GM23338 (cell line): ENCODE results near the gene RAD51D. TPM values are rescaled to one million over a fixed set of nuclear protein-coding genes. Genes with fewer than 3 reads are reported as not detected.

Source experiments
- ATAC-seq: fragments of 200-7000 bp; cut with Tn5 transposase; 3 replicates; pipeline ENCODE4 v1.9.1; 2020
- DNase-seq: peaks from one replicate; pipeline ENCODE4 v3.0.0-alpha.2; 2015; ENCODE audit warnings: low spot score
- H2AFZ ChIP-seq: fragments of 200-600 bp; sonication (generic); 2 replicates; pipeline ENCODE4 v1.8.0; 2016; ENCODE audit warnings: antibody characterized with exemption, mild to moderate bottlenecking, moderate library complexity
- H3F3A ChIP-seq: fragments of 200-600 bp; sonication (generic); replicated peaks from 2 replicates; pipeline ENCODE4 v1.8.0; 2017; ENCODE audit warnings: antibody characterized with exemption, mixed run types, low read depth
- H3K27ac ChIP-seq: fragments of 200-600 bp; sonication (generic); 2 replicates; pipeline ENCODE4 v1.6.1; 2016; ENCODE audit warnings: low read depth
- H3K27me3 ChIP-seq: fragments of 200-600 bp; sonication (generic); 2 replicates; pipeline ENCODE4 v1.8.0; 2016; ENCODE audit warnings: mild to moderate bottlenecking, mixed run types, moderate library complexity; ENCODE audit not compliant: insufficient read depth
- H3K36me3 ChIP-seq: fragments of 200-600 bp; sonication (generic); 2 replicates; pipeline ENCODE4 v1.8.0; 2016; ENCODE audit warnings: mild to moderate bottlenecking; ENCODE audit not compliant: insufficient read depth
- H3K4me1 ChIP-seq: fragments of 200-600 bp; sonication (generic); 2 replicates; pipeline ENCODE4 v1.8.0; 2016; ENCODE audit warnings: mild to moderate bottlenecking, moderate library complexity; ENCODE audit not compliant: insufficient read depth
- H3K4me2 ChIP-seq: fragments of 200-600 bp; sonication (generic); 2 replicates; pipeline ENCODE4 v1.7.1; 2017; ENCODE audit warnings: mixed run types
- H3K4me3 ChIP-seq: fragments of 200-600 bp; sonication (generic); 2 replicates; pipeline ENCODE4 v1.6.1; 2016; ENCODE audit warnings: mixed run types
- H3K79me2 ChIP-seq: fragments of 200-600 bp; sonication (generic); replicated peaks from 2 replicates; pipeline ENCODE4 v1.8.0; 2017; ENCODE audit warnings: mild to moderate bottlenecking; ENCODE audit not compliant: insufficient read depth
- H3K9me2 ChIP-seq: fragments of 200-600 bp; sonication (generic); 2 replicates; pipeline ENCODE4 v1.8.0; 2017; ENCODE audit not compliant: insufficient read depth
- H4K20me1 ChIP-seq: fragments of 200-600 bp; sonication (generic); replicated peaks from 2 replicates; pipeline ENCODE4 v1.8.0; 2017; ENCODE audit warnings: mild to moderate bottlenecking; ENCODE audit not compliant: insufficient read depth
- H3K27ac Mint-ChIP-seq: 2 replicates; pipeline ENCODE4 v1.8.0; 2020; ENCODE audit warnings: inconsistent platforms, mild to moderate bottlenecking, moderate library complexity, mixed read lengths
- H3K27me3 Mint-ChIP-seq: 3 replicates; pipeline ENCODE4 v1.8.0; 2022; ENCODE audit warnings: low read depth, mild to moderate bottlenecking, moderate library complexity, mixed read lengths, inconsistent platforms; ENCODE audit not compliant: insufficient read depth, poor library complexity
- H3K36me3 Mint-ChIP-seq: 3 replicates; pipeline ENCODE4 v1.8.0; 2021; ENCODE audit warnings: low read depth, mild to moderate bottlenecking, inconsistent platforms, moderate library complexity, mixed read lengths
- H3K4me1 Mint-ChIP-seq: 3 replicates; pipeline ENCODE4 v1.8.0; 2020; ENCODE audit warnings: mild to moderate bottlenecking, inconsistent platforms, mixed read lengths
- H3K4me3 Mint-ChIP-seq: 3 replicates; pipeline ENCODE4 v1.8.0; 2021; ENCODE audit warnings: moderate library complexity, mild to moderate bottlenecking, inconsistent platforms, mixed read lengths
- H3K9me3 Mint-ChIP-seq: 3 replicates; pipeline ENCODE4 v1.8.0; 2020; ENCODE audit warnings: moderate library complexity, mild to moderate bottlenecking, inconsistent platforms, mixed read lengths
- CREB1 ChIP-seq: fragments of 250-450 bp; sonication (Bioruptor Pico); IDR thresholded peaks from 2 replicates; pipeline ENCODE4 v1.5.0; 2020; ENCODE audit warnings: low read depth, mild to moderate bottlenecking, moderate library complexity
- EZH2 ChIP-seq: fragments of 200-600 bp; sonication (generic); IDR thresholded peaks from one replicate; pipeline ENCODE4 v1.8.0; 2017; ENCODE audit warnings: antibody characterized with exemption, mild to moderate bottlenecking, low read depth; ENCODE audit not compliant: unreplicated experiment
- EZH2phosphoT487 ChIP-seq: fragments of 200-600 bp; sonication (generic); IDR thresholded peaks from one replicate; pipeline ENCODE4 v1.8.1; 2018; ENCODE audit warnings: antibody characterized with exemption; ENCODE audit not compliant: unreplicated experiment
- NANOG ChIP-seq: IDR thresholded peaks from 2 replicates; pipeline ENCODE4 v1.6.1; 2016; ENCODE audit warnings: antibody characterized with exemption, borderline replicate concordance
- POLR2AphosphoS5 ChIP-seq: IDR thresholded peaks from 2 replicates; pipeline ENCODE4 v1.6.1; 2016; ENCODE audit warnings: antibody characterized with exemption, low read depth
- REST ChIP-seq: IDR thresholded peaks from one replicate; pipeline ENCODE4 v1.6.1; 2018; ENCODE audit warnings: antibody characterized with exemption; ENCODE audit not compliant: unreplicated experiment
- ZNF114 ChIP-seq: fragments of 250-450 bp; sonication (Bioruptor Pico); IDR thresholded peaks from 2 replicates; pipeline ENCODE4 v1.5.0; 2020; ENCODE audit warnings: mild to moderate bottlenecking, moderate library complexity
- ZNF331 ChIP-seq: fragments of 250-450 bp; sonication (Bioruptor Pico); IDR thresholded peaks from 2 replicates; pipeline ENCODE4 v1.5.0; 2020; ENCODE audit warnings: low read depth, mild to moderate bottlenecking, moderate library complexity
- ZNF462 ChIP-seq: fragments of 250-450 bp; sonication (Bioruptor Pico); IDR thresholded peaks from 2 replicates; pipeline ENCODE4 v1.5.0; 2020; ENCODE audit warnings: mild to moderate bottlenecking, moderate library complexity
- polyA plus RNA-seq: library from polyadenylated mRNA; unstranded; fragments of >200 nt; fragmentation: Nextera tagmentation; extraction: Ambion mirVana; gene quantifications from 2 replicates; pipeline ENCODE4 v1.2.1, GENCODE V29; 2016
- total RNA-seq: library from RNA; depleted of rRNA; stranded (reverse); fragments of >200 nt; shearing (Covaris generic); gene quantifications from 2 replicates; pipeline ENCODE4 v1.2.3, GENCODE V29; 2014

RAD51D gene
- total and polyA plus RNA-seq, 2 experiments from 2014 or later, result 5.9 to 11.0 TPM

GRCh38 chr17:35101036-35101435 lies 18.6 kb downstream of the RAD51D start:
- Histone ChIP-seq H3K27me3 (no peaks in the 10 kb centered on the region), H3F3A (no peaks in the 10 kb centered on the region), H2AFZ (no peak overlapping the region), H3K27ac (no peak overlapping the region), H3K79me2 (no peaks in the 10 kb centered on the region), H3K9me2 (no peaks in the 10 kb centered on the region), H3K4me1 (no peaks in the 10 kb centered on the region), H3K36me3 (no peaks in the 10 kb centered on the region), H3K4me2 (no peak overlapping the region), H3K4me3 (no peak overlapping the region), H4K20me1 (no peaks in the 10 kb centered on the region)
- no peak for TF ChIP-seq ZNF114
- no peak for TF ChIP-seq POLR2AphosphoS5
- no peak for TF ChIP-seq ZNF331 (CRISPR knock-in tag)
- no peak for TF ChIP-seq REST
- no peak for DNase-seq
- Mint-ChIP-seq H3K36me3 (peaks cover 29% of the 10 kb centered on the region), H3K27ac (no peak overlapping the region; the same call in 1 of the 2 replicates), H3K4me1 (no peaks in the 10 kb centered on the region), H3K27me3 (peaks cover 3% of the 10 kb centered on the region), H3K4me3 (no peak overlapping the region), H3K9me3 (no peaks in the 10 kb centered on the region)
- no peak for ATAC-seq

GRCh38 chr17:35099908-35100307 lies 19.8 kb downstream of the RAD51D start:
- no peaks in the 10 kb centered on the region for H3K79me2 ChIP-seq
- H3K4me1 ChIP-seq, result no peaks in the 10 kb centered on the region
- H4K20me1 ChIP-seq, result no peaks in the 10 kb centered on the region
- DNase-seq, result no peak
- Mint-ChIP-seq H3K4me3 (no peak overlapping the region), H3K36me3 (peaks cover 21% of the 10 kb centered on the region), H3K27ac (no peak overlapping the region), H3K4me1 (no peaks in the 10 kb centered on the region), H3K9me3 (no peaks in the 10 kb centered on the region), H3K27me3 (peaks cover 3% of the 10 kb centered on the region)
- no peaks in the 10 kb centered on the region for H3K27me3 ChIP-seq
- H3K9me2 ChIP-seq, result no peaks in the 10 kb centered on the region
- no peak overlapping the region for H3K4me3 ChIP-seq
- no peaks in the 10 kb centered on the region for H3K36me3 ChIP-seq
- no peak for TF ChIP-seq EZH2phosphoT487
- H2AFZ ChIP-seq, result no peak overlapping the region
- no peak for ATAC-seq
- H3K27ac ChIP-seq, result no peak overlapping the region
- no peak overlapping the region for H3K4me2 ChIP-seq
- H3F3A ChIP-seq, result no peaks in the 10 kb centered on the region

GRCh38 chr17:35097776-35098175 lies 21.9 kb downstream of the RAD51D start:
- Mint-ChIP-seq H3K36me3 (peaks cover 18% of the 10 kb centered on the region), H3K4me3 (no peak overlapping the region), H3K9me3 (no peaks in the 10 kb centered on the region), H3K27ac (peak overlapping the region; percentile 50; the same call in 1 of the 2 replicates), H3K4me1 (no peaks in the 10 kb centered on the region), H3K27me3 (peaks cover 3% of the 10 kb centered on the region)
- H3K4me1 ChIP-seq, result no peaks in the 10 kb centered on the region
- ATAC-seq (no peak), DNase-seq (no peak)
- H4K20me1 ChIP-seq, result no peaks in the 10 kb centered on the region
- H3K4me2 ChIP-seq, result no peak overlapping the region
- no peaks in the 10 kb centered on the region for H3K27me3 ChIP-seq
- no peak overlapping the region for H2AFZ ChIP-seq
- H3K79me2 ChIP-seq, result no peaks in the 10 kb centered on the region
- H3K4me3 ChIP-seq, result no peak overlapping the region
- H3K9me2 ChIP-seq, result no peaks in the 10 kb centered on the region
- no peak overlapping the region for H3K27ac ChIP-seq
- H3F3A ChIP-seq, result no peaks in the 10 kb centered on the region
- H3K36me3 ChIP-seq, result no peaks in the 10 kb centered on the region
- TF ChIP-seq CREB1 (CRISPR knock-in tag), result no peak
- no peak for TF ChIP-seq EZH2
- no peak for TF ChIP-seq NANOG
- TF ChIP-seq ZNF462 (CRISPR knock-in tag), result no peak
- TF ChIP-seq POLR2AphosphoS5, result no peak
